HG03097 (cell line): ENCODE measurements around the gene RERE.
"Not testable (repeated sequence)": the region's sequence is repeated elsewhere in the genome, so short reads cannot be mapped to it uniquely, and the experiment has no call there.

Source experiments
- ATAC-seq: cut with Tn5 transposase; IDR thresholded peaks from one replicate; pipeline ENCODE4 v1.9.1; 2021; ENCODE audit not compliant: unreplicated experiment, low FRiP score

The RERE gene

DNA sequence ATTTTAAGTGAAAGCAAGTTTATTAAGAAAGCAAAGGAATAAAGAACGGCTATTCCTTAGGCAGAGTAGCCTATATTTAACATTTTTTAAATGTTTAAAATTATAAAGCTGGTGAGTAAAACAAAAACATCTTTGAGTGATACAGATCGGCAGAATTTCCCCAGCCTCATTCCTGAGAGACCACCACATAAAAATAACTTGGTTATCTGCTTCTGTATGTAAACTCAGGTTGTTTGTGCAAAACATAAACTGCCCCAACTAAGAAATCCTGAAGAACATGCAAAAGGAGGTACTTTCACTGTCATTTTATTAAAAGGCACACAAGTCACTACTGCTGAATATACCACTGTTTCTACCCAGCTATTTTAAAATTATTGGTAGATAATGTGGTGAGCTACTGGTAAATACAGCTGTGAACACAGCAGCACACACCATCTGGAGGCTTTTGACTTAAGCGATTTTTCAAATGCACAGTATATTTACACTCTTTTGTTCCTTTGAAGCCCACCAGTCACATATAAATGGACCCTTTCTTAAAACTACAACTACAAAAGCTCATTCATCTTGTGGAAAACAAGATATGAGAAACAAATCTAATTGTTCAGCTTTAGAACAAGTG, 119.3 kb downstream of the RERE start:
- ATAC-seq: no peak

DNA sequence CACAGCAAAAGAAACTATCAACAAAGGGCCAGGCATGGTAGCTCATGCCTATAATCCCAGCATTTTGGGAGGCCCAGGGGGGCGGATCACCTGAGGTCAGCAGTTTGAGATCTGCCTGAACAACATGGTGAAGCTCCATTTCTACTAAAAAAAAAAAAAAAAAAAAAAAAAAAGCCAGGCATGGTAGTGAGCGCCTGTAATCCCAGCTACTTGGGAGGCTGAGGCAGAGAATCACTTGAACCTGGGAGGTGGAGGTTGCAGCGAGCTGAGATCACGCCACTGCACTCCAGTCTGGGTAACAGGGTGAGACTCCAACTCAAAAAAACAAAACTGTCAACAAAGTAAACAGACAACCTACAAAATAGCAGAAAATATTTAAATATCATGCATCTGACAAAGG, 122.0 kb downstream of the RERE start:
- ATAC-seq: not testable (repeated sequence)

DNA sequence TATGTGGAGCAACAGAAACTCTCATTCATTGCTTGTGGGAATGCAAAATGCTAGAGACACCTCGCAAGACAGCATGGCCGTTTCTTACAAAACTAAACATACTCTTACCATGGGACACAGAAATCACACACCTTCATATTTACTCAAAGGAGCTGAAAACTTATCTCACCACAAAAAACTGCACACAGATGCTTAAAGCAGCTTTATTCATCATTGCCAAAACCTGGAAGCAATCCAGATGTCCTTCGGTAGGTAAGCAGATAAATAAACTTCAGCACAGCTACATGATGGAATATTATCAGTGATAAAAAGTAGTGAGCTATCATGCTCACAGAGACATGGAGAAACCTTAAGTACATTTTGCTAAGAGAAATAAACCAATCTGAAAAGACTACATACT, 124.3 kb downstream of the RERE start:
- ATAC-seq: no peak

DNA sequence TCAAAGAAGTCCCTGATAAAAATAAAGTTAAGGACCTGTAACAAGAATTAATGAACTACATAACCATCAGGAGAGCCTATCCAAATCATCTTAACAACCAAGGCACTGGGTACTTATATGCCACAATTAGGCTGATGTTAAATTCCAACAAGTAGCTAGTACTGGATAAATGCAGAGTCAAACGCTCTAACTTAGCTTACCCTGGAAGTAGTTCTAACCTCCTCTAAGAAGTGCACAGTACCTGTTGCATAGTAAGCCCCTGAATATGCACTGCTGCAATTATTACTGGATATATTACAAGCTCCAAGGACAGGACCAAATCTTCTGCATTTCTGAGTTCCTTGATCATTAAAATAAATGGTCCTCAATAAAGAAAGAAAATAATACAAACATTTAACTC, 125.8 kb downstream of the RERE start:
- ATAC-seq: no peak

DNA sequence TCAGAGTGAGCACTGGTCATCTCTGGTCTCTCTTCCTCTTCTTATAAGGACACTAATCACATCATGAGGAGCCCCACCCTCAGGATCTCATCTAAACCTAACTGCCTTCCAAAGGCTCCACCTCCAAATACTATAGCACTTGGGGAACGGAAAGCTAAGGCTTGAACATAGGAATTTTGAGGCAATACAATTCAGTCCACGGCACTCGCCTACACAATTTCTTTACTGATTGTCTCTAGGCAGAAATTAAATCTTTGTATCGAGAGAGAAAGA, 127.3 kb downstream of the RERE start:
- ATAC-seq: no peak

DNA sequence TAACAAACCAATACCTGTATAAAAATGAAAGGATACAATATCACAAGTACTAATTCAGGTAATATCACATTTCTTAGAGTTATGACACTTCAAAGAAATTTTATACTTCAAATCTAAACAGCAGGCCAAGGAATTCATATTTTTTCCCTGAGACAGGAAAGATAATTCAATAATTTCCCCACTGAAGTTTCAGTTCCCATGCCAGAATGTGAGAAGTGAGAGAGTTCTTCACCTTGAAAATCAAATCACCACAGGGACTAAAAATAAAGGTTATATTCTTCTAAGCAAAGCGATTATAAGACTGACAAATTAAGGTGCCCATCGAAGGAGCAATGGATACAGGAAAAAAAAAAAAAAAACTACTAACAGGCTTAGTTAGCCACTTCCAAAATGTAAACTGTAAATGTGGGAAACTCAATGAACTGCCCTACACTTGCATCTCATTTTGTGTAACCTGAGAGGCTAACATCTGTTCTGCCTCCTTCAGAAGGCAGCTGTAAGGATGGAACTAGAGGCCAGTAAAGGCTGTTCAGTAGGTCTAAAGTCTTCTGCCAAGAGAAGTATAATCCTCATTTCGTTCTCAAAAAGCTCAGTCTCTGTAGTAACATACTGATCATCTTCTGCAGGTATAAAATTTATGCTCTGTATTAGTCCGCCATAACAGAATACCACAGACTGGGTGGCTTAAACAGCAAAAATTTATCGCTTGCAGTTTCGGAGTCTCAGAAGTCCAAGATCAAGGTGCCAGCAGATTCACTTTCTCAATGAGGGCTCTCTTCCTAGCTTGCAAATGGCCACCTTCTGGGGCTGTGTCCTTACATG, 127.8 kb downstream of the RERE start:
- no peak for ATAC-seq

DNA sequence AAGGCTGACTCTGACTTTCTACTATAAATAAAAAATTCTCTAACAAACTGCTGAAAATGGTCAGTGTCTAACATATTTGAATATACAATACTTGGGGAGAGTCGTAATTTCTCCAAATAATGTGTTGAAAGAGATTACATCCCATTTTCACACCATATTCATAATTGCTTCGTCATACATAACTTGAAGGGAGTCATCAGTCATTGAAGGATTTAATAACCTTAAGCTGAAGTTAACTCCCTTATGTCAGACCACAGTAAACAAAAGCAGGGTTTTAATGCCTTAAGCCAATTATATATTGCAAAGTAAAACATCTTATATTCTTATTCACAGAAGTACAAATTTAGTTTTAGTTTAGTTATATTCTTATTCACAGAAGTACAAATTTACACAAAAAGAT, 129.9 kb downstream of the RERE start:
- no peak for ATAC-seq

DNA sequence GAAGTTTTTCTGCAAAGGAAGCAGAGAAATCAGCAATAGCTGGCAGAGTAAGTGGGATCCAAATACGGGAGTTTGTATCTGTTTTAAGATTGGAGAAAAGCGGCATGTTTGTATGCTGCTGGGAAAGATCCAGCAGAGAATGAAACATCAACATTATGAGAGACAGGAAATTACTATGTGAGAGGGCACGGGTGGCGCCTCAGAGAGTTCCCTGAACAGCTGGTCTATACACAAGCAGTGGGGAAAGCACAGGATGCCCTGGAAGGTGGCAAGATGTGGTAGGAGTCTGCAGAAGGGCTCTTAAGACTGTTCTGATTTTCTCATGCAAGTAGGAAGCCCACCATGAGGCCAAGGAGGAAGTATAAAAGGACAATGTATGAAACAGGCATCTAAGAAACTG, 130.4 kb downstream of the RERE start:
- no peak for ATAC-seq

DNA sequence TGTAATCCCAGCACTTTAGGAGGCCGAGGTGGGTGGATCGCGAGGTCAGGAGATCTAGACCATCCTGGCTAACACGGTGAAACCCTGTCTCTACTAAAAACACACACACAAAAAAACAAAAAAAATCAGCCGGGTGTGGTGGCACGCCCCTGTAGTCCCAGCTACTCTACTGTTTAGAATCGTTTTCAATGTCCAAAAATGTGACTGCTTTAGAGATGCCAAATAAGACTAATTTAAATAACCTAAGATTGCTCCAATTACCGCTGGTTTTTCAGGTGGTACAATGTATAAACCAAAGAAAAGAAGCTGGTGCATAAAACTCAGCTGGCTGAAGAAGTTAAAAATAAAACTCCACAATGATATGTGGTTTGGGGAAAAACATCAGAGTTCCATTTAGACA, 132.0 kb downstream of the RERE start:
- ATAC-seq: no peak

DNA sequence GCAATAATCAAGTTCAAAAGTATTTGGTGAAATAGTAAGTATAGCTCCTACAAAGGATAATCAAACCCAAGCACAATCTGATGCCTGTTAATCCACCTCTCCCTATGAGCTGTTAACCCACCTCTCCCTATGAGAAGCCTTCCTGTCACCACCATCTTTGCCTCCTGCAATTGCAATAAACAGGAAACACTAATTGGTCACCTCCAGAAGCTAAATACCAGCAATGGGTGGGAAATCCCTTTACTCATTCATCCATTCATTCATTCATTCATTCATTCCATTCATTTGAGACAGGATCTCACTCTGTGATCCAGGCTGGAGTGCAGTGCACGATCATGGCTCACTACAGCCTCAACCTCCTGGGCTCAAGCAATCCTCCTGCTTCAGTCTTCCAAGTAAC, 132.8 kb downstream of the RERE start:
- no peak for ATAC-seq

DNA sequence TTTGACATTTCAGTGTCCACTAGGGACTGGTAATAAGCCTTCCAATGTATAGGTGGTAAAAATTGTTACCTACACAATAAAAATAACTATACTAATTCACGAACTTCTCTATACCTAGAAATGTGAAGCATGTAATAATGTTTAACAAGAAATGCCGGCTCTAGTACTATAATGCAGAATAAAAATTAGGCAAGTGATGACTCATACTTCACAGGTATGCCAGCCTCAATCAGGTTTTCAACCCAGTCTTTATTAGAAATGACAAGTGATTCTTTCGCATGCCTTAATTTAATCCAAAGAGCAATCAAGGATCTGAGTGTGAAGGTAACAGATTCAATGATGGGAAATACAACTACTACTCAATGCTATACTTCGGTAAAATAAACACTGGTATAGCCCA, 134.9 kb downstream of the RERE start:
- no peak for ATAC-seq

DNA sequence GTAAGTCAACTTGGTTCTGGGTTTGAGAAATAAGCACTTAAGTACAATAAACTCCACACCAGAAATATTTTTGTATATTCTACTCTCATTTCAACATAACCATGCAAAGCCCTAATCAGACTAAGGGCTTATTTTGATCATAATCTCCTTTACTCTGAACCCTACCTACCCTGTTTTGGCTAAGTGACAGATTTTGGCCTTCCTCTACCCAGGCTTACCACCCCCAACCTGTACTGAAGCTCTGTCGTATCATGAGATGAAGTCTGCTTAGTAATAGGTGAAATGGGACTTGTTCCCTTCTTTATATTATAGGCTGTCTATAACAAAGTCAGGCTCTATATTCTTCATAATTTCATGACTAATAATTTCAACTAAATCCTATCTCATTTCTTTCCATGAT, 135.5 kb downstream of the RERE start:
- no peak for ATAC-seq

DNA sequence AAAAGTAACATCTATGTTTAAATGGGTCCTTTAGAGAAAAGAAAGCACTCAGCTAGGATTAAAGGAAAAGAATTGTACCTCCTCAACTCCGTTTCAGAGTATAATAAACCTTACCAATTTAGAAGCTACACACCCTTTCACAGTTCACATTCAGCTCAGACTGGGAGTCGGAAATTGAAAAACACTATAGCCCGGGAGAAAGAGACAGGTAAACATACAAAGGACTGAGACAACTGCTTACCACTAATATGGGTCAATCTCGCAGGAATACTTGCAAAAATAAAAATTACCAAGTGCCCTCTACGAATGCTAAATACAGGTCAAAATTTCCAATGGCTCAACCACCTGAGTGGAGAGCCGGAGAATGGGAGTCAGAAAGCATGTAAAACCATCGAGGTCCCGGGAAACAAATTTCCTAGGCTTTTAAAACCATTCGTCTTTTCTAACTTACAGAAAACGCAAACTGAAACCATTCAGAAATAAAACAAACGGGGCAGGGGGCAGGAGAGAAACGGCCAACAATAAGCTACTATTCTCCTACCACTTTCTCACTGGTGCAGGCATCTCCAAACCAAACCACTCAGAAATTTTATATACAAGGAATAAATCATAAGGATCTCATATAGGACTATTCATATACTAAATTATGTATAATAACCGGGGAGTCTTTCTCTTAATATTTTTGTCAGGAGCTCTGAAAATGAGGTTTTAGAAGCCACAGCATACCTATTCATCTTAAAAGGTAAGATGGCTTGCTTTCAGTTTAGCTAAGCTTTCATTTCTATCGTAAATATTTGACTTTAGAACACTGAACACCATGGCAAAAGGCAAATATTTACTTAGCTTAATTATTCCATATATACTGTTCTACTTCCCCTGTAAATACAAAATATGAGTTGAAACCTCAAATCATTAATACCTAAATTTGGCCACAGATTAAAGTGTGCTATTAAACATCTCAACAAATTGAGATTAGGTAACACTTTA, 136.5 kb downstream of the RERE start:
- ATAC-seq: no peak

DNA sequence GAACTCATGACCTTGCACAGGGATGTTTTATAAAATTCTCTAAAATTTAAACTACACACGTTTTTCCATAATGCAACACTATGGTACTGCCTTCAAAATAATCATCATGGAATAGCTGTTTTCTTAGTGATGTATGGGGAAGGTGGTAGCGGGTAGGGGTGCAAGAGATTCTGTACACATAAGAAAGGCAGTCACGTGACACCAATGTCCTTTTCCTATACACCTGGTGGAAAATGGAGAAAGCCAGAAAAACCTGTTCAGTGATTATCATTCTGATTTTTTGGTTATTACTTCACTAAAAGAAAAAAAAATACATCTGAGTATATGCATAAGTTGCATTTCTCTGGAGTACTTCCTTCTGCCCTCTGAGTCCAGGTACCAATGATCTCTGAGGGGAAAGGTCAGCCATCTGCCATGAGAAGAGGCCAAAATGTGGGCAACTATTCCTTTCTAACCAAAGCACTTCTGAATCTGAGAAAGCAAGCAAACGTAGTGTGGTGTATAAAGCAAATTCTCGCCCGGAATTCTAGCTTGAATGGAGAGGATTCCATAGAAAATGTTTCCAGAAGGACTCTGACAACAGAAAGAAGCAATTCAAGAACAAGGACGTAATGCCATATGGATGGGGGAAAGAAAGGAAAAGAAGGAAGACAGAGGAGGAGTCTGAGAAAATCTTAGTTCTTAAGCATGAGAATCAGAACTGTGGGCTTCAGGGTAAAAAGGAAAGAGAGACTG, 137.3 kb downstream of the RERE start:
- ATAC-seq: no peak

DNA sequence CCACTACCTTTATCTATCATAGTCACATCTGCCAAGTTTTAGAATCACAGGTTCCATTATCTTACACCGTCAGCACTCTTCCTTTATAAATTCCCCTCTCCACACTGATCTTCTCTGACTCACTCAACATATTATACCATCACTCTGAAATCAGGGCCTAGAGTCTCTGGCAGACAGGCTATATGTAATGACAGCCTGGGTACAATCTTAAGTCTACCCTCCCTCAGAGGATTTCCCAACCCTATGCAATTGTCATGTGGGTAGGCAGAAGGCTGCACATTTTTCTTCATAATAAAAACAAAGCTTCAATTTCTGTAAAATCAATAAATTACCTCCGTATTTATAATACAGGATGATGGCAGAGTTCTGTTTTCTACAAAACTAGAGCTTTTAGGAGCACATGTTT, 138.0 kb downstream of the RERE start:
- ATAC-seq: no peak

DNA sequence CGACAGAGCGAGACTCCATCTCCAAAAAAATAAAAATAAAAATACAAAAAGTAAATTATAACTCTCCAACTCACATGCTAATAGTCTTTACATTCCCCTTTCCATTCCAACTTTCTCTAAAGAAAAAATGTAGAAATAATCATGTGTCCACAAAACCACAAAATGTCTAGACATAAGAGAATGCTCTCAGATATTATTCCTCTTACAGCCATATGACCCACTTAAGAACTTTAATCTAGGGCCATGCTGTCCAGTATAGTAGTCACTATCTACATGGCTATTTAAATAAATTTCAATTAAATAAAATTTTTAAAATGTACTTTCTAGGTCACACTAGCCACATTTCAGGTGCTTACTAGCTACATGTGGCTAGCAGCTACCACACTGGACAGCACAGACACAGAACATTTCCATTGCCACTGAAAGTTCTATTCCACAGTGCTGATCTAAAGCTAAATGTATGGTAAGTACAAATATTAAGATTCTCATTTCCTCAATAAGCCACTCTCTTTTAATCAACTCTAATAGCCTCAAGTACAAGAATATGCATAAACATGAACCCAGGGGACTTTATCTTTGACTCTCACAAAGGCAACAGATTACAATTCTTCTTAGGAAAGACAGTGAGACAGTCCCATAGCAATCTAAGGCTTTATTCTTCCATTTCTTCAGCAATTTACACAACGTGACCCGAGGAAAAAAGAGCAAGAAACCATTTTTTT, 138.6 kb downstream of the RERE start:
- ATAC-seq: no peak

DNA sequence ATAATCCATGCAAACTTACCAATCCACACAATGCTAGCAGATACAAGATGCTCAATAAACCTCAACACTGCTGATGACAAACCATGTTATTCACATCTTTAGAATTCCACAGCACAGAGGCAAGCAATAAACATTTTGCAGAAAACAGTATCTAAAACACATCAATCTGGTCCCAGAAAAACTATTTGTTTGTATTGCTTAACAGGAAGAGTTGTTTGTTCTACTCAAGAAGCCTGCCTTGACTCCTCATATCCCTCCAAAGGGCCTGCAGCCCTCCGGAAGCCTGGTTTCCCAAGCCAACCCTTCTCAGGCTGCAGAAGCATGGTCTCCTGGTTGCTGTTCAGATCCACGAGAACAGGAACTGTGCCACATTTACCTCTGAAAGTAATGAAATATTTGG, 139.7 kb downstream of the RERE start:
- ATAC-seq: no peak

DNA sequence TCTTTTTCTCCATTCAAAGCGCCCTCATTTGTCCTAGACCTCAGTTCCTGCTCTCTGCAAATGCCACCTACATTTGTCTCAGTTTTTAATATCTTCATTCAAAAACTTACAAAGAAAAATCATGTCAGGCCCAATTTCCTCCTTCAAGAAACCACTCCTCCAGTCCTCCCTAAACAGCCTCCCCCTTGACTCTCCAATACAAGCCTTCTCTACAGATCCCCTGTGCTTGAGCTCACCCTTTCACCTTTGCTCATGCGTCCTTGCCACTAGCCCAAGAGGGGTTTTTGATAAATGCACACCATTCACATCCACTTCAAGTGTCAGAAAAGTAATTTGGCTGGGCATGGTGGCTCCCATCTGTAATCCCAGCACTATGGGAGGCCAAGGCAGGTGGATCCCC, 140.6 kb downstream of the RERE start:
- no peak for ATAC-seq

DNA sequence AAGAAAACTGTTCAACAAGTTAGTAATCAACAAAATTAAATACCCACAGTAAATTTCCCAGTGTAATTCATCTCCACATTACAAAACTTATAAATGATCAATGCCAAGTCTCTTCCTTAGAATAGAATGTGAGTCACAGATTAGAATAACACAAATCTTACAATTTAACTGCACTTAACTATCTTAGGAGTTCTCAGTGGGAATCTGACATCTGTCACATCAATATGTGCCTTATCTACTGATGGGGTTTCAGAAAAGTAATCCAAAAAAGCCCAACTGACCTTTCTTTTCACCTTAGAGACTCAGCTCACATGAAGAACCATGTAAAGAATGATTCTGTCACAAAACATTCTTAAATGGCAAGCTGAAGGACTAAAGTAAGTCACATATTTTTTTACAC, 141.4 kb downstream of the RERE start:
- ATAC-seq: no peak

DNA sequence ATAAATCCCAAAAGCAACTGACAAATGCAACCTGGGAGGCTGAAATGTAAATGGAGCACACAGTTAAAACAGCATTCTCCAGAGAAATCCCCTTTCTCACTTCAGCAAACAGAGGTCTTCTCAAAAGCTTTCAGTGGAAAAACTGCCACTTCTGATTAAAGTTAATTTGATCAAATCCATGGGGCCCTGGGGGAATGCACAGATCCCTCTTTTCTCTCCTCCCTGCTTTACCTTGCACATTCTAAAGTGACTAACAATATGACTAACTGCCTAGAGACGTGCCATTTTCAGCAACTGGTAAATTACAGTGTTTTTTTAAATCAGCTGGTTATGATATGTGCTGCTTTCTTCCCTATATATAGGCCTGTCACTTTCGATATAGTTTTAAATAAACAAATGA, 142.5 kb downstream of the RERE start:
- ATAC-seq: no peak
